ENCODE data around the gene IRAK3.

Gene IRAK3

DNA sequence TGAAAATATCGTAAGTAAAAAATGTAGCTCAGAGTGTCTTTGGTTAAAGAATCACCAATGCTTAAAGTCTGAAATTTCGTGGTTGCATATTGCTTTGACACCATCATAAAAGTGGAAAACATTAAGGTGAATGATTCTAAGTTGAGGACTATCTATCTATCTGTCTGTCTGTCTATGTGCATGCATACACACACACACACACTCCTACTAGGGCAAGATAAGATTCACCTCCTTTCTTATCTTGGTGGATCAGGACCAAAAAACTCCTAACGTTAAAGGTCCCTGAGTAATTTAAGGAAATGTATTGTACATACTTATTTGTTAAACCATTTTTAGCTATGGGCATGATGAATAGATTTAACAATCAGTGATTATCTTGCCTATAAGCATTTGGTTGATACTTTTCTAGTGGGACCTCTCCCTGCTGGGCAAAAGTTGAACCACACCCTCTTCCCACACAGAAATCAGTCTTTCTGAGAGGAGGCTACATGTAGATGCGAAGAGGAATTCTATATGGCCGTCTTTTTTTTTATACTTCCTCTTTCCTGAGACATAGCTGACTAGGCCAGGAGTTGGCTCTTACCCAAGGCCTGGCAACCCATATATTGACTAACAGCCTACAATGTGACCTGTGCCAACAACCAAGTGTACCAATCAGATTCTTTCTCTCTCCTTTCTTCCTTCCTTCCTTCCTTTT lies 39.2 kb upstream of the IRAK3 start:
- H3K27me3 ChIP-seq (ENCODE audit: control insufficient read depth in 3 of 3, insufficient read depth in 3 of 3, low read depth in 1 of 3, low read length in 3 of 3), result no peaks in the 10 kb centered on the region
- H3K23ac ChIP-seq (ENCODE audit: low read depth, low read length, poor library complexity), result no peak overlapping the region
- H3K14ac ChIP-seq (ENCODE audit: low read length), result no peak overlapping the region
- no peak overlapping the region for H2BK5ac ChIP-seq (ENCODE audit: low read length)
- no peak overlapping the region for H2AK5ac ChIP-seq (ENCODE audit: low read depth, low read length)
- no peak overlapping the region for H2BK12ac ChIP-seq (ENCODE audit: low read length)
- no peak overlapping the region for H3K4me2 ChIP-seq (ENCODE audit: insufficient read depth, low read length, poor library complexity, severe bottlenecking)
- no peaks in the 10 kb centered on the region for H3K9me3 ChIP-seq (replicated peaks in 1 of 2; ENCODE audit: control insufficient read depth in 2 of 2, insufficient read depth in 1 of 2, low read depth in 1 of 2, low read length in 2 of 2)
- no peak overlapping the region for H3K4me3 ChIP-seq (ENCODE audit: low read length in 2 of 2)
- H4K91ac ChIP-seq (ENCODE audit: low read depth, low read length, poor library complexity), result no peak overlapping the region
- no peak overlapping the region for H2BK120ac ChIP-seq (ENCODE audit: low read depth, low read length)
- no peaks in the 10 kb centered on the region for H3K36me3 ChIP-seq (replicated peaks in 1 of 2; ENCODE audit: control insufficient read depth in 2 of 2, insufficient read depth in 2 of 2, low read length in 2 of 2)
- no peak overlapping the region for H2BK15ac ChIP-seq (ENCODE audit: low read length)
- H3K4me1 ChIP-seq (ENCODE audit: control insufficient read depth in 2 of 2, insufficient read depth in 1 of 2, low read depth in 1 of 2, low read length in 2 of 2), result no peaks in the 10 kb centered on the region
- no peak overlapping the region for H3K4ac ChIP-seq (ENCODE audit: low read length)
- H3K27ac ChIP-seq (replicated peaks; ENCODE audit: low read length), result no peak overlapping the region
- no peak overlapping the region for H3K9ac ChIP-seq (ENCODE audit: low read depth, low read length, poor library complexity)
- H3K79me1 ChIP-seq (ENCODE audit: low read depth, low read length), result no peaks in the 10 kb centered on the region
- no peak overlapping the region for H2AFZ ChIP-seq (ENCODE audit: low read length)
- no peak for DNase-seq (ENCODE audit: low spot score)
- no peak overlapping the region for H4K8ac ChIP-seq (ENCODE audit: low read depth, low read length)
- WGBS, 2 donors (ENCODE audit: extremely low coverage in 2 of 2, insufficient read length in 2 of 2, insufficient replicate concordance in 1 of 2), result no CpG with 5 or more reads among the region's 5 CpGs
- H3K18ac ChIP-seq (ENCODE audit: low read length), result no peak overlapping the region

DNA sequence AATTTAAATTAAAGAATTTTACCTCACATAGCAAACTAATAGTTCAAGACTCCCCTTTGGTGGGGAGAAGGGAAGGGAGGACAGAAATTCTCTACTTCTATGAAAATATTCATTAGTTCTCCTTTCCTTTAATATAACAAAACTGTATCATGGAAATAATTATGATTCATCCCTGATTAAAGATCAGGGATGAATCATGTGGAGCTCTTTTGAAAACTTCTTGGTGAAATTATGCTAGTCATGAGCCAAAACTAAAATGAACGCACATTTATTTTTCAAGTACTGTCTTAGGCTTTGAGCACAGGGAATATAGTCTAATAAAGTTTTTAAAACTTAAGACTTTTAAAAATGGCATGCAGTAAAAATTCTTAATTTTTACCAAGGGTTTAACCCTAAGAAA lies 36.3 kb upstream of the IRAK3 start:
- Histone ChIP-seq H3K14ac (ENCODE audit: low read length) (no peak overlapping the region), H4K8ac (ENCODE audit: low read depth, low read length) (no peak overlapping the region), H2BK15ac (ENCODE audit: low read length) (no peak overlapping the region), H3K4me3 (ENCODE audit: low read length in 2 of 2) (no peak overlapping the region), H4K91ac (ENCODE audit: low read depth, low read length, poor library complexity) (no peak overlapping the region), H2BK12ac (ENCODE audit: low read length) (no peak overlapping the region), H3K79me1 (ENCODE audit: low read depth, low read length) (no peaks in the 10 kb centered on the region), H3K27me3 (ENCODE audit: control insufficient read depth in 3 of 3, insufficient read depth in 3 of 3, low read depth in 1 of 3, low read length in 3 of 3) (no peaks in the 10 kb centered on the region), H3K9ac (ENCODE audit: low read depth, low read length, poor library complexity) (no peak overlapping the region), H3K4ac (ENCODE audit: low read length) (no peak overlapping the region), H3K36me3 (replicated peaks in 1 of 2; ENCODE audit: control insufficient read depth in 2 of 2, insufficient read depth in 2 of 2, low read length in 2 of 2) (no peaks in the 10 kb centered on the region), H3K18ac (ENCODE audit: low read length) (no peak overlapping the region), H3K4me1 (ENCODE audit: control insufficient read depth in 2 of 2, insufficient read depth in 1 of 2, low read depth in 1 of 2, low read length in 2 of 2) (no peaks in the 10 kb centered on the region), H3K27ac (replicated peaks; ENCODE audit: low read length) (no peak overlapping the region), H2BK5ac (ENCODE audit: low read length) (no peak overlapping the region), H2AK5ac (ENCODE audit: low read depth, low read length) (no peak overlapping the region), H3K4me2 (ENCODE audit: insufficient read depth, low read length, poor library complexity, severe bottlenecking) (no peak overlapping the region), H2AFZ (ENCODE audit: low read length) (no peak overlapping the region), H3K9me3 (replicated peaks in 1 of 2; ENCODE audit: control insufficient read depth in 2 of 2, insufficient read depth in 1 of 2, low read depth in 1 of 2, low read length in 2 of 2) (no peaks in the 10 kb centered on the region), H3K23ac (ENCODE audit: low read depth, low read length, poor library complexity) (no peak overlapping the region), H2BK120ac (ENCODE audit: low read depth, low read length) (no peak overlapping the region)
- DNase-seq (ENCODE audit: low spot score), result no peak
- no CpG with 5 or more reads among the region's 1 CpG for WGBS, 2 donors (ENCODE audit: extremely low coverage in 2 of 2, insufficient read length in 2 of 2, insufficient replicate concordance in 1 of 2)

DNA sequence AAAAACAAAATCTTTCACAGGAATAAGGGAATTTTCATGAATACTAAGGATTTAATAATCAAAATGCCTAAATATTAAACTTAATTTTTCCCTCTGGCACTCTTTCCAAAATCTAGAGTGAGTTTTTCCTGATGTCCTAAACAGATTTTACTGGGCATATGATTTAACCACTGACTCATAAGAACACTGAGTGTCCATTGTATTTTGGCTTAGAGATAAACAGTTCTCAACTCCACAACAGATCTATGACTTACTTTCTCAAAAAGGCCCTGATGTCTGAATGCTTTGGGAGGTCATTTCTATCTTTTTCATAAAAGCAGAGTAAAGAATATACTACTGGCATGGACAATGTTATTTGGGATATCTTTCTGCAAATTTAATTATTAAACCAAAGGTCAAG lies 34.2 kb upstream of the IRAK3 start:
- Histone ChIP-seq H3K27me3 (ENCODE audit: control insufficient read depth in 3 of 3, insufficient read depth in 3 of 3, low read depth in 1 of 3, low read length in 3 of 3) (no peaks in the 10 kb centered on the region), H2BK12ac (ENCODE audit: low read length) (no peak overlapping the region), H3K79me1 (ENCODE audit: low read depth, low read length) (no peaks in the 10 kb centered on the region), H3K9ac (ENCODE audit: low read depth, low read length, poor library complexity) (no peak overlapping the region), H3K36me3 (replicated peaks in 1 of 2; ENCODE audit: control insufficient read depth in 2 of 2, insufficient read depth in 2 of 2, low read length in 2 of 2) (peaks cover 0 to under 1% of the 10 kb centered on the region in 2 donors), H2AFZ (ENCODE audit: low read length) (no peak overlapping the region), H3K4me1 (ENCODE audit: control insufficient read depth in 2 of 2, insufficient read depth in 1 of 2, low read depth in 1 of 2, low read length in 2 of 2) (no peaks in the 10 kb centered on the region), H4K8ac (ENCODE audit: low read depth, low read length) (no peak overlapping the region), H3K4ac (ENCODE audit: low read length) (no peak overlapping the region), H3K4me3 (ENCODE audit: low read length in 2 of 2) (no peak overlapping the region), H2AK5ac (ENCODE audit: low read depth, low read length) (no peak overlapping the region), H2BK5ac (ENCODE audit: low read length) (no peak overlapping the region), H2BK15ac (ENCODE audit: low read length) (no peak overlapping the region), H3K18ac (ENCODE audit: low read length) (no peak overlapping the region), H3K23ac (ENCODE audit: low read depth, low read length, poor library complexity) (no peak overlapping the region), H3K4me2 (ENCODE audit: insufficient read depth, low read length, poor library complexity, severe bottlenecking) (no peak overlapping the region), H3K27ac (replicated peaks; ENCODE audit: low read length) (no peak overlapping the region), H3K9me3 (replicated peaks in 1 of 2; ENCODE audit: control insufficient read depth in 2 of 2, insufficient read depth in 1 of 2, low read depth in 1 of 2, low read length in 2 of 2) (peaks cover 0 to 2% of the 10 kb centered on the region in 2 donors), H4K91ac (ENCODE audit: low read depth, low read length, poor library complexity) (no peak overlapping the region), H2BK120ac (ENCODE audit: low read depth, low read length) (no peak overlapping the region), H3K14ac (ENCODE audit: low read length) (no peak overlapping the region)
- no peak for DNase-seq (ENCODE audit: low spot score)

DNA sequence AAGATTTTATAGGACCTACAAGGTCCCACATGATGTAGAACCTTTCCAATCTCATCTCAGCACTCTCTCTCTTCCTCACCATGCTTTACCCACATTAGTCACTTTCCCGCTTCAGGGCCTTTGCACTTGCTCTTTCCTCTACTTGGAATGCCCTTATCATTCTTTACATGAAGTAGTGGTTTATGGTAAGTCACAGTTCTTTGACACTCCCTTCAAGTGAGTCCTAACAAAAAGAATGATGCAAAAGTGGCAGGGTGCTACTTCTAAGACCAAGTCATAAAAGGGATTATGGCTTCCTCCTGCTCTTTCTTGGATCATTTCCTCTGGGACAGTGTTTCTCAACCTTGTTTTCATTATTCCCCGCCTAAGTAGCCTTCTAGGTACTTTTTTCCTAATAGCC lies 32.4 kb upstream of the IRAK3 start:
- H4K91ac ChIP-seq (ENCODE audit: low read depth, low read length, poor library complexity), result no peak overlapping the region
- H3K4ac ChIP-seq (ENCODE audit: low read length), result no peak overlapping the region
- H3K9me3 ChIP-seq (replicated peaks in 1 of 2; ENCODE audit: control insufficient read depth in 2 of 2, insufficient read depth in 1 of 2, low read depth in 1 of 2, low read length in 2 of 2), result peaks cover 0 to 2% of the 10 kb centered on the region in 2 donors
- H3K14ac ChIP-seq (ENCODE audit: low read length), result no peak overlapping the region
- no peak overlapping the region for H2BK5ac ChIP-seq (ENCODE audit: low read length)
- H2BK12ac ChIP-seq (ENCODE audit: low read length), result no peak overlapping the region
- H4K8ac ChIP-seq (ENCODE audit: low read depth, low read length), result no peak overlapping the region
- no peak for DNase-seq (ENCODE audit: low spot score)
- H3K4me3 ChIP-seq (ENCODE audit: low read length in 2 of 2), result no peak overlapping the region
- H2AK5ac ChIP-seq (ENCODE audit: low read depth, low read length), result no peak overlapping the region
- no CpG with 5 or more reads among the region's 2 CpGs for WGBS, 2 donors (ENCODE audit: extremely low coverage in 2 of 2, insufficient read length in 2 of 2, insufficient replicate concordance in 1 of 2)
- no peak overlapping the region for H3K4me2 ChIP-seq (ENCODE audit: insufficient read depth, low read length, poor library complexity, severe bottlenecking)
- H3K27me3 ChIP-seq (ENCODE audit: control insufficient read depth in 3 of 3, insufficient read depth in 3 of 3, low read depth in 1 of 3, low read length in 3 of 3), result no peaks in the 10 kb centered on the region
- no peak overlapping the region for H2AFZ ChIP-seq (ENCODE audit: low read length)
- H2BK120ac ChIP-seq (ENCODE audit: low read depth, low read length), result no peak overlapping the region
- no peak overlapping the region for H3K27ac ChIP-seq (replicated peaks; ENCODE audit: low read length)
- H3K9ac ChIP-seq (ENCODE audit: low read depth, low read length, poor library complexity), result no peak overlapping the region
- H3K18ac ChIP-seq (ENCODE audit: low read length), result no peak overlapping the region
- H3K79me1 ChIP-seq (ENCODE audit: low read depth, low read length), result no peaks in the 10 kb centered on the region
- no peak overlapping the region for H3K23ac ChIP-seq (ENCODE audit: low read depth, low read length, poor library complexity)
- H3K4me1 ChIP-seq (ENCODE audit: control insufficient read depth in 2 of 2, insufficient read depth in 1 of 2, low read depth in 1 of 2, low read length in 2 of 2), result no peaks in the 10 kb centered on the region
- H3K36me3 ChIP-seq (replicated peaks in 1 of 2; ENCODE audit: control insufficient read depth in 2 of 2, insufficient read depth in 2 of 2, low read length in 2 of 2), result peaks cover 0 to 3% of the 10 kb centered on the region in 2 donors
- no peak overlapping the region for H2BK15ac ChIP-seq (ENCODE audit: low read length)

Data from neuronal stem cell (in vitro differentiated cells).